Transverse colon (tissue), 4 donors: Measurements from ENCODE around the gene HDGFL3.

Experiments
- POLR2A ChIP-seq: fragments of 450-650 bp; IDR thresholded peaks from one replicate; pipeline ENCODE4 v1.6.1; 2016; ENCODE audit warnings: antibody characterized with exemption, mild to moderate bottlenecking, moderate library complexity
- POLR2AphosphoS5 ChIP-seq, 3 donors: sonication (generic); formaldehyde crosslinking; IDR thresholded peaks; one replicate each; pipeline ENCODE4 v1.6.1; 2016; ENCODE audit warnings: antibody characterized with exemption in 3 of 3
- TF ChIP-seq, protein P1 (sequence below), 5 experiments: fragments of 200-600 bp in 3 of 5; fragments of 450-650 bp in 2 of 5; sonication (generic) in 3 of 5; IDR thresholded peaks; 1 replicate in 2 of 5; 2 replicates in 3 of 5; pipeline ENCODE4 v1.5.1; 2016 to 2017; ENCODE audit warnings: antibody characterized with exemption in 5 of 5, inconsistent platforms in 3 of 5, mild to moderate bottlenecking in 2 of 5, moderate library complexity in 1 of 5

GRCh38 chr15:83200162-83200561 lies 7.5 kb downstream of the HDGFL3 start:
- no peak for TF ChIP-seq POLR2AphosphoS5 (IDR thresholded peaks at IDR 0.05)
- TF ChIP-seq, protein P1, sequence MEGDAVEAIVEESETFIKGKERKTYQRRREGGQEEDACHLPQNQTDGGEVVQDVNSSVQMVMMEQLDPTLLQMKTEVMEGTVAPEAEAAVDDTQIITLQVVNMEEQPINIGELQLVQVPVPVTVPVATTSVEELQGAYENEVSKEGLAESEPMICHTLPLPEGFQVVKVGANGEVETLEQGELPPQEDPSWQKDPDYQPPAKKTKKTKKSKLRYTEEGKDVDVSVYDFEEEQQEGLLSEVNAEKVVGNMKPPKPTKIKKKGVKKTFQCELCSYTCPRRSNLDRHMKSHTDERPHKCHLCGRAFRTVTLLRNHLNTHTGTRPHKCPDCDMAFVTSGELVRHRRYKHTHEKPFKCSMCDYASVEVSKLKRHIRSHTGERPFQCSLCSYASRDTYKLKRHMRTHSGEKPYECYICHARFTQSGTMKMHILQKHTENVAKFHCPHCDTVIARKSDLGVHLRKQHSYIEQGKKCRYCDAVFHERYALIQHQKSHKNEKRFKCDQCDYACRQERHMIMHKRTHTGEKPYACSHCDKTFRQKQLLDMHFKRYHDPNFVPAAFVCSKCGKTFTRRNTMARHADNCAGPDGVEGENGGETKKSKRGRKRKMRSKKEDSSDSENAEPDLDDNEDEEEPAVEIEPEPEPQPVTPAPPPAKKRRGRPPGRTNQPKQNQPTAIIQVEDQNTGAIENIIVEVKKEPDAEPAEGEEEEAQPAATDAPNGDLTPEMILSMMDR (IDR thresholded peaks at IDR 0.05): no peak
- no peak for TF ChIP-seq POLR2A
